Mucosa of descending colon (tissue), 3 donors: ENCODE measurements around the gene ZBTB20. TPM values are rescaled to one million over a fixed set of nuclear protein-coding genes. Genes with fewer than 3 reads are reported as not detected.

Source experiments
- ATAC-seq: fragments of 200-7000 bp; cut with Tn5 transposase; one replicate; pipeline ENCODE4 v1.9.1; 2020; ENCODE audit warnings: mild to moderate bottlenecking, moderate library complexity
- DNase-seq, 3 donors: peaks; one replicate each; pipeline ENCODE4 v3.0.0-alpha.2; 2020
- H3K36me3 ChIP-seq: fragments of 200-600 bp; one replicate; pipeline ENCODE4 v1.8.0; 2021; ENCODE audit warnings: low read depth, mild to moderate bottlenecking
- H3K4me1 ChIP-seq: fragments of 200-600 bp; one replicate; pipeline ENCODE4 v1.8.0; 2021; ENCODE audit warnings: low read depth, mild to moderate bottlenecking
- H3K4me3 ChIP-seq: fragments of 200-600 bp; one replicate; pipeline ENCODE4 v1.8.0; 2021; ENCODE audit warnings: mild to moderate bottlenecking
- H3K9me3 ChIP-seq: fragments of 200-600 bp; one replicate; pipeline ENCODE4 v1.8.0; 2021; ENCODE audit warnings: mild to moderate bottlenecking
- CTCF ChIP-seq: fragments of 200-600 bp; IDR thresholded peaks from one replicate; pipeline ENCODE4 v1.8.0; 2022; ENCODE audit warnings: antibody characterized with exemption, mild to moderate bottlenecking
- intact Hi-C, 2 donors: fragments of 100-400 bp; cut with DNase I in 1 of 2; cut with micrococcal nuclease in 1 of 2; formaldehyde crosslinking; loops; one replicate each; pipeline versions ENCODE4 v1.11.0 to v1.11.1; 2022; cut with DNase I, micrococcal nuclease
- total RNA-seq, 3 donors: library from RNA; stranded (reverse); fragmentation: NEBNext Ultra II Directional in 2 of 3; extraction: Animal tissue kit (Norgen Biotek cat#: 25700) in 2 of 3; gene quantifications; one replicate each; pipeline versions ENCODE4 v1.2.1 to v1.2.4, GENCODE V29; 2021 to 2023
- donor health status: DM: no; HTN: no; CAD: no; lungs with moderate emphysema.
- donor health status: DM: no; HTN: no; CAD: no.
- donor health status: DM: no; HTN: yes; CAD: no.

ZBTB20 gene
- total RNA-seq, 3 donors from 2014 or later, result 30.6 to 85.6 (median 37.3) TPM

GRCh38 chr3:114706591-114707232, 440.4 kb downstream of the ZBTB20 start:
- intact Hi-C loops, result no loop called here
- no peak for DNase-seq
- TF ChIP-seq CTCF, result no peak
- Histone ChIP-seq H3K4me3 (no peak overlapping the region), H3K36me3 (no peaks in the 10 kb centered on the region), H3K9me3 (no peaks in the 10 kb centered on the region), H3K4me1 (no peaks in the 10 kb centered on the region)
- peak; percentile 79 for ATAC-seq

DNA sequence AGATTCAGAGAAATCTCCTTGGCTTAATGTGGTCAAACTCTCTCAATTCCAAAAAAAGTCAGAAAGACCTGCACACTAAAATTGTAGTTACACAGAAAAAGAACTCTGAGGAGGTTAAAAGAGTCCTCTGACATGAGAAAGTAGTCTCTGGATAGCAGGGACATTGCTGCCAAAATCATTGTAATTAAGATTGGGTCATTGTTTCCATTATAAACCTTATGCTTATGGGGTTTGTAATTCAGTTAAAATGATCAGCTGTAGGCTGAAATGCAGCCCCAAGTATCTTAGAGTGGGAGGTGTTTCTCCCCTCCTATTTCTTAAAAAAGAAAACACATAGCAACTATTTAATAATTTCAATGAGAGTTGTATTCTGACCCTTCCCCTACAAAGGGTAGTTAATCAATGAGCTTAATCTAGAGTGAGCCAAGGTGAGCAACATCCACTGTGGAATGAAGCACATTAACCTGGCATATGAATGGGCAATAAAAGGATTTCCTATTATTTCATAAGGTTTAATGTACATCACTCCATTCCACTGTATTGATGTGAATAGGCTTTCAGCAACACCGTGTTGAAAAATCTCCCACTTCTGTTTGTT, 446.4 kb downstream of the ZBTB20 start:
- Histone ChIP-seq H3K4me1 (no peaks in the 10 kb centered on the region), H3K36me3 (no peaks in the 10 kb centered on the region), H3K9me3 (no peaks in the 10 kb centered on the region), H3K4me3 (no peak overlapping the region)
- no peak for ATAC-seq
- no peak for DNase-seq
- intact Hi-C loops, result no loop called here
- TF ChIP-seq CTCF, result no peak

DNA sequence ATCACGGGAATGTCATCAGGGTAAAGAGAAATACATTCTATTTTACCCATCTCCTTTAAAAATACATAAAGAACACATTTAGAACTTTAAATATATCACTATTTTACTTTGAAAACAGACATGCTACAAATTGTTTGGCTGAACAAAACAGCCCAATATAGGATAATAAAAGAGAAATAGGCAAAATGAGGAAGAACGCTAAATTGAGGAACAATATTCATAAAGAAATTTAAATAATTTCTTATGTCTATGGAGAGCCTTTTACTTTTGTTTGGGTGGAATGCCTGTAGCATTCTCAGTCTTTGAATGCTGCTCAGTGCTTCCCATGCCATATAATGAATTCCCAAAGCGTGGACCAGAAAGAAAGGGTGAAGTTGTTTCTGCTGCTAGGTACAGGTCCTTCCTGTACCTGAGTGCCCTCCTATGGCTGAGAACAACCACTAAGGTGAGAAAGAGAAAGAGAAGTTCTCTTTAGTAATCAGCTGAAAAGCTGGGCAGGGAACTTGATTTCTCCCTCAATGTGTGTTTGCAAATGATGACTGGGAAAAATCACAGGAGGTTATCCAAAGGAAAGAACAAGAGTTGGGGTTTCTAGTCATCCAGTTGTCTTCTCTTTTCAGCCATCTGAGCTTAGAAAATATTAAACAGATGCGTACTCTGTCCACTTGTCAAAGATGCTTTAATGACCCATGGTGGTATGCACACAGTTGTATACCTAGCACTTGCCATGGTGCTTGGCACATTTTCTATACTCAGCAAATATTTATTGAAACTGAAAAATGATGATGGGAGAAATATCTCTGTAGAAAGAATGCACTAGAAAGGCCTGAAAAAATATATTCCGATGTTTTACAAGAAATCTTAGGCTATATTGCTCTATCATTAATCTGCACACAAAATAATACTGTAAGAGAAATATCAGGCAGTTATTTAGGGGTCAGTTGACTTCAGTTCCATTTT, 448.7 kb downstream of the ZBTB20 start:
- intact Hi-C loops, result no loop called here
- Histone ChIP-seq H3K4me1 (no peaks in the 10 kb centered on the region), H3K9me3 (no peaks in the 10 kb centered on the region), H3K4me3 (no peak overlapping the region), H3K36me3 (no peaks in the 10 kb centered on the region)
- DNase-seq, result no peak
- ATAC-seq, result no peak
- no peak for TF ChIP-seq CTCF

GRCh38 chr3:114697401-114697800, 449.7 kb downstream of the ZBTB20 start:
- TF ChIP-seq CTCF, result no peak
- no peak for ATAC-seq
- Histone ChIP-seq H3K4me1 (no peaks in the 10 kb centered on the region), H3K36me3 (no peaks in the 10 kb centered on the region), H3K9me3 (no peaks in the 10 kb centered on the region), H3K4me3 (no peak overlapping the region)
- no peak for DNase-seq
- intact Hi-C loops, result no loop called here

DNA sequence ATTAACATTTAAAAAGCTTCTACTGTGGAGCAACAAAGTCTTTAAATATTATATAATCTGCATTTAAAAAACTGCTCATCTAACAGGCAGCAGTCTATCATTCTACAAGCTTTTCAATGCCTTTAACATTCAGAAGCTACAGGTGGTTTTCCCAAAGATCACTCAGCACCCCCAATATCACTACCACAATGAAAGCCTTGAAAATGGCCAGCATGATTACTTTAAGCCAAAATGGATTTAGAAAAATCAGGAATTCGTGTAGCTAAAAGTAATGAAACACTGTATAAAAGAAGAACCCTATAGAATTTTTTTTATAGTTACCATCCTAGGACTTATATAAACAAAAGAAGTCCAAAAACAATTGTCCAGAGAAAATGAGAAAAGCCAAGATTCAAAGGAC, 452.8 kb downstream of the ZBTB20 start:
- Histone ChIP-seq H3K4me1 (no peaks in the 10 kb centered on the region), H3K36me3 (no peaks in the 10 kb centered on the region), H3K4me3 (no peak overlapping the region), H3K9me3 (no peaks in the 10 kb centered on the region)
- TF ChIP-seq CTCF, result no peak
- intact Hi-C loops, result no loop called here
- ATAC-seq, result no peak
- no peak for DNase-seq
